Calu3 (cell line): Measurements from ENCODE around the gene NELL2. TPM values are rescaled to one million over a fixed set of nuclear protein-coding genes. Genes with fewer than 3 reads are reported as not detected.

Experiments used
- BruUV-seq: library from RNA; stranded (reverse); fragments of 400-500 nt; replicated peaks from 2 replicates; lab custom pipeline; 2021; lab: Mats Ljungman, UMichigan
- CTCF ChIA-PET: fragments of 300-600 bp; sonication (Branson Sonifier 250); formaldehyde crosslinking; loops from one replicate; lab custom pipeline; 2022; ENCODE audit warnings: antibody characterized with exemption; lab: Charles Lee
- DNase-seq: peaks from one replicate; pipeline ENCODE4 v3.0.0; 2022
- H3K27ac Mint-ChIP-seq: one replicate; pipeline ENCODE4 v1.8.0; 2022; ENCODE audit warnings: mixed read lengths; ENCODE audit not compliant: unreplicated experiment
- H3K27me3 Mint-ChIP-seq: one replicate; pipeline ENCODE4 v1.8.0; 2022; ENCODE audit warnings: mixed read lengths; ENCODE audit not compliant: unreplicated experiment
- H3K36me3 Mint-ChIP-seq: one replicate; pipeline ENCODE4 v1.8.0; 2022; ENCODE audit warnings: mild to moderate bottlenecking, moderate library complexity, mixed read lengths; ENCODE audit not compliant: insufficient read depth, unreplicated experiment
- H3K4me1 Mint-ChIP-seq: one replicate; pipeline ENCODE4 v1.8.0; 2022; ENCODE audit warnings: mild to moderate bottlenecking, low read depth, mixed read lengths; ENCODE audit not compliant: unreplicated experiment
- H3K4me3 Mint-ChIP-seq: one replicate; pipeline ENCODE4 v1.8.0; 2022; ENCODE audit warnings: mild to moderate bottlenecking, low read depth, moderate library complexity, mixed read lengths; ENCODE audit not compliant: unreplicated experiment
- H3K9me3 Mint-ChIP-seq: one replicate; pipeline ENCODE4 v1.8.0; 2022; ENCODE audit warnings: low read depth, mixed read lengths; ENCODE audit not compliant: unreplicated experiment
- intact Hi-C: fragments of 100-400 bp; cut with micrococcal nuclease; formaldehyde crosslinking; loops from one replicate; pipeline ENCODE4 v1.10.0; 2022; ENCODE audit not compliant: unreplicated experiment
- total RNA-seq: library from RNA; stranded (reverse); gene quantifications from 2 replicates; pipeline ENCODE4 v1.2.3, GENCODE V29; 2022
- TF ChIP-seq, protein P1 (sequence below): fragments of 200-600 bp; IDR thresholded peaks from one replicate; pipeline ENCODE4 v1.8.0; 2022; ENCODE audit warnings: antibody characterized with exemption; ENCODE audit not compliant: unreplicated experiment

The NELL2 gene
- total RNA-seq, 1 experiment from 2014 or later: not detected

DNA sequence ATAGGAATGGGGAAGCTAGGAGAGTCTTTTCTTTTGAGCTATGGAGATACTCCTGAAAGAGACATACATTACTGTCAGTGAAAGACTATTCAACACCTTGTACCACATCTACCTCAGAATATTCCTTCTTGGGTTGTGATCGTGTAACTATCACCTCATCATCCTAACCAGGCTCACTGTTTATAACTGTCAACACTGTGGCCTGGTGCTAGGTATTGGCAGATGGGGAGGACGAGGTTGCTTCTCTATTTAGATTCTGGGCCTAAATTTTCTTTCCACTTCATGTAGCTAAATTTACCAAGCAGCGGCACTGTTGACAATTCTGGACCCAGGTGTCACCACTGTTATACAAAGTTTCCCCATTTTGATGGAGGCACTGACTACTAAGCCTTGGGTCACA, 354.4 kb downstream of the NELL2 start:
- BruUV-seq: no TSS peak
- DNase-seq: no peak
- Mint-ChIP-seq H3K4me1 (peaks cover 13% of the 10 kb centered on the region), H3K9me3 (peaks cover 2% of the 10 kb centered on the region), H3K36me3 (no peaks in the 10 kb centered on the region), H3K4me3 (no peak overlapping the region), H3K27me3 (no peaks in the 10 kb centered on the region), H3K27ac (no peak overlapping the region)
- intact Hi-C loops: no loop called here
- TF ChIP-seq, protein P1, sequence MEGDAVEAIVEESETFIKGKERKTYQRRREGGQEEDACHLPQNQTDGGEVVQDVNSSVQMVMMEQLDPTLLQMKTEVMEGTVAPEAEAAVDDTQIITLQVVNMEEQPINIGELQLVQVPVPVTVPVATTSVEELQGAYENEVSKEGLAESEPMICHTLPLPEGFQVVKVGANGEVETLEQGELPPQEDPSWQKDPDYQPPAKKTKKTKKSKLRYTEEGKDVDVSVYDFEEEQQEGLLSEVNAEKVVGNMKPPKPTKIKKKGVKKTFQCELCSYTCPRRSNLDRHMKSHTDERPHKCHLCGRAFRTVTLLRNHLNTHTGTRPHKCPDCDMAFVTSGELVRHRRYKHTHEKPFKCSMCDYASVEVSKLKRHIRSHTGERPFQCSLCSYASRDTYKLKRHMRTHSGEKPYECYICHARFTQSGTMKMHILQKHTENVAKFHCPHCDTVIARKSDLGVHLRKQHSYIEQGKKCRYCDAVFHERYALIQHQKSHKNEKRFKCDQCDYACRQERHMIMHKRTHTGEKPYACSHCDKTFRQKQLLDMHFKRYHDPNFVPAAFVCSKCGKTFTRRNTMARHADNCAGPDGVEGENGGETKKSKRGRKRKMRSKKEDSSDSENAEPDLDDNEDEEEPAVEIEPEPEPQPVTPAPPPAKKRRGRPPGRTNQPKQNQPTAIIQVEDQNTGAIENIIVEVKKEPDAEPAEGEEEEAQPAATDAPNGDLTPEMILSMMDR: no peak
- CTCF ChIA-PET: no interaction called here

DNA sequence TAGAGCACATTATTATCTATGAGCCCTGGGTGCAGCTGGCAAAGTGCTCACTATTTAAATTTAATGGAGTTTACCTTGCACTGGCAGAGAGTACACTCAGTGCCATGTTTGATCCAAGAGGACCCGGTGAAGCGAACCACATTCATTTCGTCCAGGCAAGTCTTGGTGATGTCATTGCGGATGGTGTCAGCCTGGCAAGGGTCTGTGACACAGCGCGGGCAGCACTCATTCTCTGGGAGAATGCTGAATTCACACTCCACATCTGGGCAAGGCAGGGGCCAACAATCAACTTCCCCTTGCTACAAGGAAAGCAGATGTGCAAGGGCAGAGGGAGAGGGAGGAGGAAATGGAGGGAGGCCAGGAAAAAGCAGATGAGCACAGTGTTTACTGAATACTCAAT, 356.2 kb downstream of the NELL2 start:
- no peaks in the 10 kb centered on the region for H3K9me3 Mint-ChIP-seq
- TF ChIP-seq, protein P1: no peak
- intact Hi-C loops: no loop called here
- no TSS peak for BruUV-seq
- no peak for DNase-seq
- no peak overlapping the region for H3K27ac Mint-ChIP-seq
- no peaks in the 10 kb centered on the region for H3K27me3 Mint-ChIP-seq
- H3K4me3 Mint-ChIP-seq: no peak overlapping the region
- H3K36me3 Mint-ChIP-seq: no peaks in the 10 kb centered on the region
- no peaks in the 10 kb centered on the region for H3K4me1 Mint-ChIP-seq
- CTCF ChIA-PET: no interaction called here

DNA sequence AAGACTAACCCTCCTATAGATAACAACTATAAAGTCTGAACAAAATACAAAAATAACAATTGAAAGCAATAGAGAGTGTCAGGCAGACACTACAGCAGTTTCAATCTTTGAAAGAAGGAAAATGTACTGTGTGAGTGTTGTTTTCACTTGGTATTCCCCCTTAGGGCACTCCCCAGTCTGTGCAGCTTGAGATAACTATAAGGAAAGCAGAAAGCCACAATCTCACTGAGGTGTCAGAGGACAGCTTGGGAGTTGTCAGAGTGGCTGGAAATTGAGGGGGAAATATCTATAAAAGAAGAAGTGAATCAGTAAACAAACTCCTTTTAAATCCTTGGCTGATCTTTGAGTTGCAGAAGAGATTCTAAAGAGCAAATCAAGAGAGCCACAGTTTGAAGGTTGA, 364.8 kb downstream of the NELL2 start:
- no peaks in the 10 kb centered on the region for H3K27me3 Mint-ChIP-seq
- DNase-seq: no peak
- no TSS peak for BruUV-seq
- no peak overlapping the region for H3K27ac Mint-ChIP-seq
- intact Hi-C loops: no loop called here
- TF ChIP-seq, protein P1: no peak
- H3K4me3 Mint-ChIP-seq: no peak overlapping the region
- no peaks in the 10 kb centered on the region for H3K4me1 Mint-ChIP-seq
- CTCF ChIA-PET: no interaction called here
- no peaks in the 10 kb centered on the region for H3K36me3 Mint-ChIP-seq
- no peaks in the 10 kb centered on the region for H3K9me3 Mint-ChIP-seq

DNA sequence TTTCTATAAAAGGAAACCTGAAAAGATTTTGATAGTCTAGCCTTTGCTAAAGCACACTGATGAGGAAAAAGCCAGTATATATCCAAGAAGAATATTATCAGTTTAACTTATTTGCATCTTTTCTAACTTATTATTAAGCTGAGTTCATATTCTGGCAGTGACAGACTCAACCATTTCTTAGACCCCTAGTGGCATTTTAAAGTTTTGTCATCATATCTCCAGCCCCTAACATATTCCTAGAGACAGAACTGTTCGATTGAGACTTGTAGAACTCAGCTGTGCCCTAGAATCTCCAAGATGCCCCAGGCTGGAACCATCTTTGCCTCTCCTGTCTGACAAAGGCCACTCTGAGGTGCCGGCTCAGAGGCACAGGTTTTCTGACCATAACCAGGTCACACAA, 365.6 kb downstream of the NELL2 start:
- intact Hi-C loops: no loop called here
- Mint-ChIP-seq H3K4me3 (no peak overlapping the region), H3K9me3 (no peaks in the 10 kb centered on the region), H3K4me1 (no peaks in the 10 kb centered on the region), H3K27ac (no peak overlapping the region), H3K27me3 (no peaks in the 10 kb centered on the region), H3K36me3 (no peaks in the 10 kb centered on the region)
- DNase-seq: no peak
- CTCF ChIA-PET: no interaction called here
- no TSS peak for BruUV-seq
- TF ChIP-seq, protein P1: no peak
